ENCODE data around the gene ADAP1. TPM values are rescaled to one million over a fixed set of nuclear protein-coding genes. Genes with fewer than 3 reads are reported as not detected.

Gene ADAP1
- total RNA-seq, 2 experiments from 2014 or later = 14.1 to 16.1 TPM

DNA sequence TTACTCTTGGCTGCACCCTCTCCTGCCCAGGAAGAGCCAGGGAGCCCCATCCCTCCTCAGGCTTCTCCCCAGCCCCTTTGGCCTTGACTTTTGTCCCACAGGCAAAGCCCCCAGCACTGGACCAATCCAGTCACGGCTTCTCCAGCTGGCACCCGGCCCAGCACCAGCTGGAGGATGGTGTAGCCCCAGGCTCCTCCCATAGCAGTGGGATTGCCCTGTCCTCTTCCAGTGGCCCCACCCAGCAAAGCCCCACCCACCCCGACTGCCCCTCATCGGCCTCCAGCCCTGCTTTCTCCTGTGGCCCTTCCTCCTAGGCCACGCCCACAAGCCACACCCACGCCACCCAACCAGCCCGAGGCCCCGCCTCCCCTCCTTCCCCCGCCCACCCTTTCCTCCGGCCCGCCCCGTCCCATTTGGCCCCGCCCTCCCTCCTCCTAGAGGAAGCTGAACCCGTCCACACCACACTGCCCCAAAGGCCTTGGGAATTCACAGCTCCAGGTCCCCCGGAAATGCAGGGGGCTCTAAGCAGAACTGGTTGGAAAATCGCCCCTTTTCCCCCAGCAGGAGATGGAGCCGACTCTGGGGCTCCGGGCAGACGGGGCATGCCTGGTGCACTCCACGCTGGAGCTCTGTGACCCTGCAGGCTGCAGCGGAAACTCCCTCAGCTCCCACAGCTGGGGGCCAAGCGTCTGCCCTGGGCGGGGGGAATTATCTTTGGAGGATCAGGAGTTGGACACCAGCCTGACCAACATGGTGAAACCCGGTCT is 52.9 kb downstream of the ADAP1 start:
- intact Hi-C loops (cut with micrococcal nuclease) = no loop called here
- DNase-seq = peak; percentile 78
- ChIA-PET POLR2A (no interaction called here), CTCF (interaction anchor here (1.8 kb wide), 1 partner anchor 91 kb away, joined by 4 read pairs; no protein-coding TSS in a partner anchor)
- Mint-ChIP-seq H3K27me3 (no peaks in the 10 kb centered on the region), H3K36me3 (peaks cover 2% of the 10 kb centered on the region), H3K9me3 (no peaks in the 10 kb centered on the region), H3K4me1 (ENCODE audit: low read depth) (no peaks in the 10 kb centered on the region), H3K4me3 (no peak overlapping the region), H3K27ac (no peak overlapping the region)

DNA sequence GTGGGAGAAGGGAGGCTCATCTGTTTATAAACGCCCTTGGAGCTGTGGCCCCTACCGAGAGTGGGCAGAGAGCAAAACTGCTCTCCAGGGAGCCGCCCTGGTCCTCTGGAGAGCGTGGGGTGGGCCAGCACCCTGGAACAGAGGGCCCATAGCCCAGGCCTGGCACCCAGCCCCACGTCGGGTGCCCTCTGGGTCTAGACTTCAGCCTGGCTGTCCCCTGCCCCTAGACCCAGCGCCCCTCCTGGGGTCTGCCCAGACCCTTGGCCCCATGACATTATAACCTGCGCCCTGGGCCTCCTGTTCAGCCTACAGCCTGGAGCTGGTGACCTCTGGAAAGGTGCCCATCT is 53.5 kb downstream of the ADAP1 start:
- CTCF ChIA-PET = interaction anchor here (0.6 to 1.8 kb wide), 2 partner anchors 61 to 92 kb away, joined by 4 read pairs; no protein-coding TSS in a partner anchor
- intact Hi-C loops (cut with micrococcal nuclease) = no loop called here
- Mint-ChIP-seq H3K4me1 (ENCODE audit: low read depth) (no peaks in the 10 kb centered on the region), H3K4me3 (no peak overlapping the region), H3K36me3 (peaks cover 6% of the 10 kb centered on the region), H3K9me3 (no peaks in the 10 kb centered on the region), H3K27me3 (no peaks in the 10 kb centered on the region), H3K27ac (no peak overlapping the region)
- DNase-seq = no peak
- POLR2A ChIA-PET = no interaction called here

DNA sequence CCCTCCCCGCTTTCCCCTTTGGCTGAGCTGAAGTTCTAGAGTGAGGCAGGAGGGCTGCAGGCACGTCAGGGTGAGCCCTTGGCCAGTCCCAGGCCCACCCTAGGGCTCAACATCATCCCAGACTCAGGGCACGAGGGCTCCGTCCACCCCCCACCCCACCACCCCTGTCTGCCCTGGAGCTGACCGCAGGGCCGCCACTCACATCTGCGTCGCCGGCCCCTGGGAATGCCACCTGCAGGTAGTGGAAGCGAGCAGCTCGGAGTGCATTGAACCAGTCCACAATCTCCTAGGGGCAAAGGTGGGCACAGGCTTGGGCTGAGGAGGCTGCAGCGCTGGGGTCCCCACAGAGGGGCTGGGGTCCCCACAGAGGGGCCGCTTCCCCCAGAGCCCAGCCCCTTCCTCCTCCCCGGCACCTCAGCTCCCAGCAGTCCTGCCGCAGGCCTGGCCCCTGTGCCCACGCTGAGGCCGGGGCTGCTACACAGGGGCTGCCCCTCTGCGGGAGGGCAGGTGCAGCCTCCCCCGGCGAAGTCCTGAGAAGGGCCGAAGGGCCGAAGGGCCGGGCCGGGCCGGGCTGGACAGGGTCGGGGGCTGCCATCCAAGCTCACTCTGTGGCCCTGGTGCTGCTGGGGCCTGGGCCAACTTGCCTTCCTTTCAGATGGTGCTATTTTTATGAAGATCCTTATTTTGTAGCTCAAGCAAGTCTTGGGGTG is 54.0 kb downstream of the ADAP1 start:
- no peaks in the 10 kb centered on the region for H3K4me1 Mint-ChIP-seq (ENCODE audit: low read depth)
- CTCF ChIA-PET = interaction anchor here (0.6 to 1.8 kb wide), 2 partner anchors 61 to 93 kb away, joined by 4 read pairs; no protein-coding TSS in a partner anchor

DNA sequence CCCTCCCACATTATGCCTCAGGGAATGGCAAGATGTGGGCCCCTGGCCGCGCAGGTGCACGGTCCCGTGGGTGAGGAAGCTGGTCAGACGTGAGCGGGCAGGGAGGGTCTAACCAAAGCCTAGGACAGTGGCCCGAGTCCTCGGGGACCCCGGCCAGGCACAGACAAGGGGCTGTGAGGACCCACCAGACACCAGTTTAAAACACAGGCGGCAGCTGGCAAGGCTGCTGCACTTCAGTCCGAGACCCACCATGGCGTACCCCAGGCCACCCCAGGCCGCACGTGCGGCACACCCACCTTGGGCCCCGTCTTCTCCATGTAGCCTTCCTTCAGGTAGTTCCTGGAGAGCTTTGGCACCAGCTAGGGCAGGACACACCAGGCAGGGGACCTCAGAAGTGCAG is 54.7 kb downstream of the ADAP1 start:
- ChIA-PET CTCF (no interaction called here), POLR2A (no interaction called here)
- Mint-ChIP-seq H3K27me3 (no peaks in the 10 kb centered on the region), H3K4me3 (no peak overlapping the region), H3K9me3 (no peaks in the 10 kb centered on the region), H3K27ac (no peak overlapping the region), H3K36me3 (peaks cover 11% of the 10 kb centered on the region), H3K4me1 (ENCODE audit: low read depth) (no peaks in the 10 kb centered on the region)
- DNase-seq = no peak
- intact Hi-C loops (cut with micrococcal nuclease) = no loop called here

More for the DNA sequence above, 54.0 kb downstream of the ADAP1 start:
- peaks cover 7% of the 10 kb centered on the region for H3K36me3 Mint-ChIP-seq
- POLR2A ChIA-PET = no interaction called here
- H3K27ac Mint-ChIP-seq = no peak overlapping the region
- no peaks in the 10 kb centered on the region for H3K27me3 Mint-ChIP-seq
- H3K9me3 Mint-ChIP-seq = no peaks in the 10 kb centered on the region
- no peak for DNase-seq
- intact Hi-C loops (cut with micrococcal nuclease) = no loop called here
- no peak overlapping the region for H3K4me3 Mint-ChIP-seq

DNA sequence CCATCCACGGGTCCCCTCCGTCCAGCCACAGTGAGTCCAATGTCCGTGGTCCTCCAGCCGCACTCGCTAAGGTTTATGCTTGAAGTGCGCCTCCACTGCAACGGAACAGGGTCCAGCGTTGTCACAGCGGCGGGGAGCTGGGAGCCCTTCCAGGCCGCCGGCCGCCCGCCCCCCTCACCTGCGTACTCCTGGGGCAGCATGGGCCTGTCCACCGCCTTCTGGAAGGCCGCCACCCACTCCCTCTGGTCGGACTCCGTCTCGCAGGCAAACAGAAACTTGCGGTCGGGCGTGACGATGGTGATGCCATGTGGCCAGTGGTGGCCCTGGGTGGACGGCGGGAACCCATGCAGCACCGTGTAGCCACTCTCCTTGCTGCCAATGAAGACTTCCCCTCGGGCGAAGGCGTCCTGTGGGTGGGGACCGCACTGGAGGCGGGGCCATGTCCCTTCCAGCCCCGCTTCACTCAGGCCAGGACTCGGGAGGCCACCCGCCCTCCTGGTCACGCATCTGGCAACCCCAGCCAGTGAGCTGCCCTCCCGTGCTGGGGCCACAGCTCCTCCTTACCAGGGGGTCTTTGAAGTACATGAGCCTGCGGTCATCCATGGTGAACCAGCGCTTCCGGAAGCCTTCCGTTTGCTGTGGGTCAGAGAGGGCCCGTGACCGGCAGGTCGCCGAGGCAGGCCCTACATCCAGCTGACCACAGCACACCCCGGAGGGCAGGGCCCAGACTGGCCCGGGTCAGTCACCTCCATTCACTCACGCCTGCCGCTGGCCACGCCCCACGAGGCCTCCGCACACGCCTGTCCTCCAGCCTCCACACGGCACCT is 55.4 kb downstream of the ADAP1 start:
- intact Hi-C loops (cut with micrococcal nuclease) = no loop called here
- ChIA-PET POLR2A (no interaction called here), CTCF (interaction anchor here (0.9 kb wide), 1 partner anchor 94 kb away, joined by 3 read pairs; no protein-coding TSS in a partner anchor)
- no peak for DNase-seq
- no peaks in the 10 kb centered on the region for H3K4me1 Mint-ChIP-seq (ENCODE audit: low read depth)
- no peaks in the 10 kb centered on the region for H3K27me3 Mint-ChIP-seq
- peaks cover 16% of the 10 kb centered on the region for H3K36me3 Mint-ChIP-seq
- H3K9me3 Mint-ChIP-seq = no peaks in the 10 kb centered on the region
- no peak overlapping the region for H3K4me3 Mint-ChIP-seq
- no peak overlapping the region for H3K27ac Mint-ChIP-seq

DNA sequence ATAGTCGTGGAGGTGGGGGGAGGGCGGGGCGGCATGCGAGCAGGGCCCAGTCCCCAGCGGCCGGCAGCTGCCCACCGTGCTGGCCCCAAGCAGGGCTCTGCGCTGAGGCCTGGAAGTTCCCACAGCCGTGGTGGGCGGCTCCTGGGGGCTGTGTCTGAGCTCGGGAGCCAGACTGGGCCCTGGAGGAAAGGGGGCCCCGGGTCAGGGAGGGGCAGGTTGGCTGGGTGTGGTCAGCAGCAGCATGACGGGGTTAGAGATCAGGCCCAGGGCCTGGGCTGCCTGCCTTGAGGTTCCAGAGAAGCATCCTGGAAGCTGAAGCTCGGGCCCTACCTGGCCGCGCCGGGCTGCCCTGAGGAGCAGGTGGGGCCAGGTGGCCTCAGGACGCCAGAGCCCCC is 56.0 kb downstream of the ADAP1 start:
- ChIA-PET CTCF (interaction anchor here (0.9 kb wide), 1 partner anchor 95 kb away, joined by 3 read pairs; no protein-coding TSS in a partner anchor), POLR2A (no interaction called here)
- no peak overlapping the region for H3K4me3 Mint-ChIP-seq
- peaks cover 18% of the 10 kb centered on the region for H3K36me3 Mint-ChIP-seq
- H3K9me3 Mint-ChIP-seq = no peaks in the 10 kb centered on the region
- H3K27me3 Mint-ChIP-seq = no peaks in the 10 kb centered on the region
- H3K27ac Mint-ChIP-seq = no peak overlapping the region
- H3K4me1 Mint-ChIP-seq (ENCODE audit: low read depth) = no peaks in the 10 kb centered on the region
- no peak for DNase-seq
- intact Hi-C loops (cut with micrococcal nuclease) = no loop called here

DNA sequence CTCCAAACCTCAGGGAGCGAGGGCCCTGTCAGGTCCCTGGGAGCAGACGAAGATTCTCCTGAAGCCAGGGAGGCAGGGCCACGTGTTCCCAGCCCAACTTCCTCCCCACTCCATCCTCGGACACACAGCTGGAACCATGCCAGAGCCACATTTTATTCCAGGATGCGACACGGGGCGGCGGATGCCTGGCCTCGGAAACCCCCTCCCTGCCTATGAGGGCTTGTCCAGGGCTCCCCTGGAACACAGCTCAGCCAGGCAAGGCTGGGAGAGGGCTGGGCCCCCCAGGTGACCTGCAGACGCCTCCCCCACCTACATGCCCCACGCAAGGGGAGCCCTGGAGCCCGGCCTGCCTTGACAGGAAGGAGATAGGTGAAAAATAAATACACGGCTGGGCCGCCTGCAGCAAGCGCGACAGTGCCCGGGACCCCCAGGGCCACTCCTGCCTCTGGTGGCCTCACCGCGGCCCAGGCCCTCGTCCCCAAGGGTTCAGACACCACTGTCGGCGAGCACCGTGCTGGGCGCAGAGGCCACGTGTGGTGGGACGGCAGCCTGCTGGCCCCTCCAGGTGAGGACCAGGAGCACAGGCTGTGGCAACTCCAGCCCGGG is 56.6 kb downstream of the ADAP1 start:
- H3K27ac Mint-ChIP-seq = no peak overlapping the region
- ChIA-PET POLR2A (interaction anchor here (1.1 kb wide), 1 partner anchor 68 kb away, joined by 4 read pairs; no protein-coding TSS in a partner anchor), CTCF (no interaction called here)
- H3K4me1 Mint-ChIP-seq (ENCODE audit: low read depth) = no peaks in the 10 kb centered on the region
- H3K27me3 Mint-ChIP-seq = no peaks in the 10 kb centered on the region
- intact Hi-C loops (cut with micrococcal nuclease) = no loop called here
- no peak overlapping the region for H3K4me3 Mint-ChIP-seq
- DNase-seq = no peak
- no peaks in the 10 kb centered on the region for H3K9me3 Mint-ChIP-seq
- peaks cover 22% of the 10 kb centered on the region for H3K36me3 Mint-ChIP-seq

DNA sequence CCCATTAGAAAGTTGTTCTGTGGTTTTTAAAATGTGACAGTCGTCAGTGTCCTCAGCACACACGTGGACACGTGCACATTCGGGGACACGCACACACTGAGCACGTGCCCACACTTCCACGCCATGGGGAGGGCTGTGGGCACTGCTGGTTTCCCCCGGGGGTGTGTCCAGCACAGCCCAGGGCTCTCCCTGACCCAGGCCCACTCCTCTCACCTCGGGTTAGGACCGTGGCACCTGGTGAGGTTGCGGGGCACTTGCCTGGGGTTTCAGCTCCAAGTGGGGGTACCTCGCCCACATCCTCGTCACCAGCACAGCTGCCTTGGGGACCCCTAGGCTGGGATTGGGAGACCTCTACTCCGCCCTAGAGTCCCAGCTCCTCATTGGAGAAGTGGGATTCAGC is 57.4 kb downstream of the ADAP1 start:
- Mint-ChIP-seq H3K4me1 (ENCODE audit: low read depth) (no peaks in the 10 kb centered on the region), H3K9me3 (no peaks in the 10 kb centered on the region), H3K27ac (no peak overlapping the region), H3K27me3 (no peaks in the 10 kb centered on the region), H3K4me3 (no peak overlapping the region), H3K36me3 (peaks cover 29% of the 10 kb centered on the region)
- CTCF ChIA-PET = no interaction called here
- no peak for DNase-seq
- intact Hi-C loops (cut with micrococcal nuclease) = no loop called here
- POLR2A ChIA-PET = interaction anchor here (1.1 kb wide), 1 partner anchor 69 kb away, joined by 4 read pairs; no protein-coding TSS in a partner anchor

DNA sequence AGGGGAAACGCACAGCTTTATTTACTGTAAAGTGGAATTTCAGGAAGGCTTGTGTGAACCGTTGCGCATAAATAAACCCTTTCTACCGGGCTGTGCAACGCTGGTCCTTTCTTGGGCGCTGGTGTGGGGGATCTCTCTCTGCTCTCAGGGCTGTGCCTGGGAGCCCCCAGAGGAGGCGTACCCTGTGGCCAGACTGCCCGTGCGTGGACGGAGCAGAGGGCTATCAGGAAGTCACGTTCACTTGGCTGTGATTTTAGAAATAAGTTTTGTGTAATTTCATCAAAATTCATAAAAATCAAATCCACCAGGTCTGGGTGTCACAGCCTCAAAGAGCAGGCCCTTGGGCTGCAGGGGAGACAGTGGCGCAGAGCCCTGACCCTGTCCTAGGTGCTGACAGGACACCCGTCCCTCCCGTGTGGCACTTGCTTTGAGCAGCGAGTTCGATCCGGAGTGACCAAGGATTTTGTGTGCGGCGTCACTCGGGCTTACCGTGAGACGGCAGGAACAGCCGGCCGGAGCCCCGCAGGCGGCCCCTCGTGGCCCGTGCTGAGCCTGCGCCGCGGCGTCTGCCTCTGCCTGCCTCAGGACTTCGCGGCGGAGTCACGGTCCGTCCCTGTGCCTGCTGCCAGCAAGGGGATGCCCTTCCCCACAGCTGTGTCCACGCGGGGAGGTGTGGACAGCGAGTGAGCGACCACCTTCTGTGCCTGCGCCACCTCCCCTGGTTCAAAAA is 58.0 kb downstream of the ADAP1 start:
- H3K9me3 Mint-ChIP-seq = no peaks in the 10 kb centered on the region
- no peak for DNase-seq
- POLR2A ChIA-PET = interaction anchor here (1.1 kb wide), 1 partner anchor 70 kb away, joined by 4 read pairs; no protein-coding TSS in a partner anchor

DNA sequence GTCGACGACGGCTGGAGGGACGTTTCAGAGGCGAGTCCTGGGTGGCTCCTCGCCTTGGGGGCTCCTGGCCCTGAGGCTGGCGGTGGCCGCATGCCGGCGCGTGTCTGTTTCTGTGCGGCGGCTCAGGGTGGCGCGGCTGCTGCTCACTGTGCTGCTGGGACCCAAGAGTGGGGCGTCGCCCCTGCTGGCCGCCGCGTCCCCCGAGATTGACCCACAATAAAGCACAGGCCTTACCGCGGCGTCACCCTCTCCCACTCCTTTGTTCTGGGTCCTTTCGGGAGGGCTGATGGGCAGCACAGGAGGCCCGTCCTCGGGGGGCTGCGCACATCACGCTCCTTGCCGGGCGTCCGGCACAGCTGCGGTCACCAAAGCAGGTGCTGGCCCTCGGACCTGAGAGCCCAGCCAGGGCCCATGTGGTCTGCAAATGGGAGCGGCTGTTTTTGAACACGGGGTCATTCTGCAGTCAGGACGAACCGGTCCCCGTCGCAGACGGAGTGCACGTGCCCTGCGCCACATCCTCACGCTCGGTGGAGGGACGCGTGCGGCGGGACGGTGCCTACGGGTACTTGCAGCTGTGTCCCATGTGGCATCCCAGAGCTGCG is 58.9 kb downstream of the ADAP1 start:
- POLR2A ChIA-PET = no interaction called here
- Mint-ChIP-seq H3K9me3 (no peaks in the 10 kb centered on the region), H3K27ac (no peak overlapping the region), H3K27me3 (no peaks in the 10 kb centered on the region), H3K4me1 (ENCODE audit: low read depth) (no peaks in the 10 kb centered on the region), H3K36me3 (peaks cover 29% of the 10 kb centered on the region), H3K4me3 (no peak overlapping the region)
- intact Hi-C loops (cut with micrococcal nuclease) = no loop called here
- CTCF ChIA-PET = no interaction called here
- DNase-seq = no peak

More for the DNA sequence above, 58.0 kb downstream of the ADAP1 start:
- CTCF ChIA-PET = no interaction called here
- intact Hi-C loops (cut with micrococcal nuclease) = no loop called here
- peaks cover 29% of the 10 kb centered on the region for H3K36me3 Mint-ChIP-seq
- H3K4me1 Mint-ChIP-seq (ENCODE audit: low read depth) = no peaks in the 10 kb centered on the region
- no peak overlapping the region for H3K4me3 Mint-ChIP-seq
- H3K27me3 Mint-ChIP-seq = no peaks in the 10 kb centered on the region
- no peak overlapping the region for H3K27ac Mint-ChIP-seq

DNA sequence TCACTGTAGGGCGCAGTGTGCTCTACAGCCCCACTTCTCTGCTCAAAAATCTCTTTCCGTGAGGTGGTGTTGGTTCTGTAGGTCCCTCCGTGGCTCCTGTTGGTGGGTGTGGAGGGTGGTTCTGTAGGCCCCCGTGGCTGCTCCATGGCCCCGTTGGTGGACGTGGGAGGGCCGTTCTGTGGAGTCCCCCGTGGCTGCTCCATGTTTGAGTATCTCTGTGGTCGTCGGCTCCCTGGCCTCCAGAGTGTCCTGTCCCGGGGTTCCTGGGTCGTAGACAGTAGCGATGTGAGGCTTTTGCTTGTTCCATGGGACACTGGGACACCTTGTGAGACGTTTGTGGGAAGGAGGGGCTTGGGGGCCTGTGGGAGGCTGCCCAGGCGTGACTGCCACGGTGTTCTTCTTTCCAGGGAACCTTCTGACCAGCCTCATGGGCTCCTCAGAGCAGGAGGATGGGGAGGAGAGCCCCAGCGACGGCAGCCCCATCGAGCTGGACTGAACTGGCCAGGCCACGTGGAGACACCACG is 59.5 kb downstream of the ADAP1 start:
- peaks cover 29% of the 10 kb centered on the region for H3K36me3 Mint-ChIP-seq
- no peaks in the 10 kb centered on the region for H3K4me1 Mint-ChIP-seq (ENCODE audit: low read depth)
- no peak overlapping the region for H3K4me3 Mint-ChIP-seq
- ChIA-PET CTCF (no interaction called here), POLR2A (no interaction called here)
- no peak overlapping the region for H3K27ac Mint-ChIP-seq
- H3K27me3 Mint-ChIP-seq = no peaks in the 10 kb centered on the region
- H3K9me3 Mint-ChIP-seq = no peaks in the 10 kb centered on the region
- no peak for DNase-seq
- intact Hi-C loops (cut with micrococcal nuclease) = no loop called here

Measured in activated CD4-positive, alpha-beta memory T cell treated with anti-CD3 and anti-CD28 coated beads for 36 hours (primary cell).